Cardiac septum (tissue), 1 donor: ENCODE measurements around the gene OLA1. TPM values are rescaled to one million over a fixed set of nuclear protein-coding genes. Genes with fewer than 3 reads are reported as not detected.

ENCODE experiments used
- DNase-seq: peaks from one replicate; pipeline ENCODE4 v3.0.0-alpha.2; 2020; ENCODE audit warnings: low spot score
- intact Hi-C: fragments of 100-400 bp; cut with DNase I; formaldehyde crosslinking; loops from one replicate; pipeline ENCODE4 v1.14.0; 2022
- total RNA-seq: library from RNA; stranded (reverse); fragmentation: NEBNext Ultra II Directional; extraction: Animal tissue kit (Norgen Biotek cat#: 25700); gene quantifications from one replicate; pipeline ENCODE4 v1.2.1, GENCODE V29; 2021
- donor health status: DM: no; HTN: no; CAD: no.

Gene OLA1
- total RNA-seq, 1 donor from 2014 or later: 51.2 TPM

GRCh38 chr2:174233771-174234275 lies 14.5 kb downstream of the OLA1 start:
- no peak for DNase-seq
- intact Hi-C loops: no loop called here

- intact Hi-C loops: no loop called here
Measured at GRCh38 chr2:174227748-174228147, 20.6 kb downstream of the OLA1 start.

GRCh38 chr2:174224665-174225288 lies 23.6 kb downstream of the OLA1 start:
- intact Hi-C loops: no loop called here
- DNase-seq: no peak

More at GRCh38 chr2:174227748-174228147, 20.6 kb downstream of the OLA1 start:
- no peak for DNase-seq

- DNase-seq: no peak
- intact Hi-C loops: no loop called here
Measured at GRCh38 chr2:174224125-174224524, 24.2 kb downstream of the OLA1 start.

GRCh38 chr2:174223388-174223787 lies 24.9 kb downstream of the OLA1 start:
- intact Hi-C loops: no loop called here
- no peak for DNase-seq

GRCh38 chr2:174222154-174222553 lies 26.2 kb downstream of the OLA1 start:
- DNase-seq: no peak
- intact Hi-C loops: no loop called here

- intact Hi-C loops: no loop called here
- no peak for DNase-seq
Measured at GRCh38 chr2:174219321-174219720, 29.0 kb downstream of the OLA1 start.

GRCh38 chr2:174218773-174219172 lies 29.6 kb downstream of the OLA1 start:
- no peak for DNase-seq
- intact Hi-C loops: no loop called here

- no peak for DNase-seq
- intact Hi-C loops: no loop called here
Measured at GRCh38 chr2:174217869-174218268, 30.5 kb downstream of the OLA1 start.

- intact Hi-C loops: no loop called here
- no peak for DNase-seq
Measured at GRCh38 chr2:174211954-174212353, 36.4 kb downstream of the OLA1 start.

GRCh38 chr2:174210862-174211261 lies 37.5 kb downstream of the OLA1 start:
- DNase-seq: no peak
- intact Hi-C loops: no loop called here

GRCh38 chr2:174209325-174209724 lies 39.0 kb downstream of the OLA1 start:
- intact Hi-C loops: no loop called here
- no peak for DNase-seq

- intact Hi-C loops: no loop called here
- DNase-seq: no peak
Measured at GRCh38 chr2:174208026-174208425, 40.3 kb downstream of the OLA1 start.

GRCh38 chr2:174205562-174205961 lies 42.8 kb downstream of the OLA1 start:
- intact Hi-C loops: no loop called here
- no peak for DNase-seq

- DNase-seq: no peak
- intact Hi-C loops: no loop called here
Measured at GRCh38 chr2:174202188-174202587, 46.1 kb downstream of the OLA1 start.

GRCh38 chr2:174198846-174199564 lies 49.3 kb downstream of the OLA1 start:
- DNase-seq: no peak
- intact Hi-C loops: no loop called here

- DNase-seq: no peak
- intact Hi-C loops: no loop called here
Measured at GRCh38 chr2:174195253-174195652, 53.1 kb downstream of the OLA1 start.

- DNase-seq: no peak
- intact Hi-C loops: no loop called here
Measured at GRCh38 chr2:174193737-174194136, 54.6 kb downstream of the OLA1 start.

- no peak for DNase-seq
- intact Hi-C loops: no loop called here
Measured at GRCh38 chr2:174192664-174193063, 55.7 kb downstream of the OLA1 start.

- DNase-seq: no peak
- intact Hi-C loops: no loop called here
Measured at GRCh38 chr2:174191342-174192074, 56.8 kb downstream of the OLA1 start.

- intact Hi-C loops: no loop called here
- no peak for DNase-seq
Measured at GRCh38 chr2:174184915-174185314, 63.4 kb downstream of the OLA1 start.
